SK-N-MC (cell line): ENCODE data around the gene CRTC1.

ENCODE experiments used
- EZH2 ChIP-seq: fragments of 200-600 bp; sonication (generic); IDR thresholded peaks from one replicate; pipeline ENCODE4 v1.6.1; 2017; ENCODE audit warnings: antibody characterized with exemption
- POLR2AphosphoS5 ChIP-seq: IDR thresholded peaks from 2 replicates; pipeline ENCODE4 v1.6.1; 2012; ENCODE audit warnings: mild to moderate bottlenecking, low read depth, low read length, borderline replicate concordance

- TF ChIP-seq POLR2AphosphoS5 (no peak), EZH2 (no peak)
Observed at GRCh38 chr19:18804139-18804601, 120.7 kb downstream of the CRTC1 start.
